HepG2 (cell line): ENCODE results near the gene UQCR10. TPM values are rescaled to one million over a fixed set of nuclear protein-coding genes. Genes with fewer than 3 reads are reported as not detected.
A peak's percentile ranks its signal among the peaks of the same experiment; 100 is the strongest.

Source experiments
- FOSL2 ChIP-seq: sonication (generic); formaldehyde crosslinking; IDR thresholded peaks from 2 replicates; pipeline ENCODE4 v1.4.0; 2020; ENCODE audit warnings: missing genetic modification reagents
- GABPB1 ChIP-seq: IDR thresholded peaks from 2 replicates; pipeline ENCODE4 v1.6.1; 2016; ENCODE audit warnings: mild to moderate bottlenecking, missing genetic modification reagents, moderate library complexity, missing compliant biosample characterization
- GZF1 ChIP-seq: sonication (generic); formaldehyde crosslinking; IDR thresholded peaks from 2 replicates; pipeline ENCODE4 v1.5.1; 2020; ENCODE audit warnings: mild to moderate bottlenecking, missing genetic modification reagents
- HDAC1 ChIP-seq: sonication (generic); formaldehyde crosslinking; IDR thresholded peaks from 2 replicates; pipeline ENCODE4 v1.5.1; 2020; ENCODE audit warnings: mild to moderate bottlenecking, missing genetic modification reagents
- KDM4B ChIP-seq: sonication (generic); formaldehyde crosslinking; IDR thresholded peaks from 2 replicates; pipeline ENCODE4 v1.4.0; 2020; ENCODE audit warnings: missing genetic modification reagents
- MBD4 ChIP-seq: IDR thresholded peaks from 2 replicates; pipeline ENCODE4 v1.6.1; 2012; ENCODE audit warnings: low read length, inconsistent platforms, borderline replicate concordance
- MEIS1 ChIP-seq: sonication (generic); formaldehyde crosslinking; IDR thresholded peaks from 2 replicates; pipeline ENCODE4 v1.9.0; 2021; ENCODE audit warnings: mild to moderate bottlenecking, missing genetic modification reagents, moderate library complexity, borderline replicate concordance
- MTA1 ChIP-seq: sonication (generic); formaldehyde crosslinking; IDR thresholded peaks from 2 replicates; pipeline ENCODE4 v1.4.0; 2020; ENCODE audit warnings: missing genetic modification reagents, mild to moderate bottlenecking, borderline replicate concordance
- PAF1 ChIP-seq: IDR thresholded peaks from 2 replicates; pipeline ENCODE4 v1.6.1; 2016; ENCODE audit warnings: missing genetic modification reagents, missing compliant biosample characterization
- SETDB1 ChIP-seq: sonication (generic); formaldehyde crosslinking; IDR thresholded peaks from 2 replicates; pipeline ENCODE4 v1.5.1; 2020; ENCODE audit warnings: missing genetic modification reagents, mild to moderate bottlenecking, borderline replicate concordance
- TCF7L2 ChIP-seq: IDR thresholded peaks from 2 replicates; pipeline ENCODE4 v1.6.1; 2011; ENCODE audit warnings: mild to moderate bottlenecking, low read depth, low read length, moderate library complexity
- ZNF224 ChIP-seq: sonication (generic); formaldehyde crosslinking; IDR thresholded peaks from 2 replicates; pipeline ENCODE4 v1.5.0; 2020; ENCODE audit warnings: mild to moderate bottlenecking, missing genetic modification reagents
- ZNF253 ChIP-seq: sonication (generic); formaldehyde crosslinking; IDR thresholded peaks from 2 replicates; pipeline ENCODE4 v1.8.0; 2022; ENCODE audit warnings: mild to moderate bottlenecking, missing genetic modification reagents, borderline replicate concordance
- ZNF33B ChIP-seq: sonication (generic); formaldehyde crosslinking; IDR thresholded peaks from 2 replicates; pipeline ENCODE4 v1.5.1; 2020; ENCODE audit warnings: mild to moderate bottlenecking, missing genetic modification reagents
- ZNF746 ChIP-seq: sonication (generic); formaldehyde crosslinking; IDR thresholded peaks from 2 replicates; pipeline ENCODE4 v1.8.0; 2022; ENCODE audit warnings: mild to moderate bottlenecking, missing genetic modification reagents
- ZNF749 ChIP-seq: sonication (generic); formaldehyde crosslinking; IDR thresholded peaks from 2 replicates; pipeline ENCODE4 v1.8.0; 2022; ENCODE audit warnings: mild to moderate bottlenecking, missing genetic modification reagents, moderate library complexity, borderline replicate concordance
- ZNF780A ChIP-seq: sonication (generic); formaldehyde crosslinking; IDR thresholded peaks from 2 replicates; pipeline ENCODE4 v1.8.0; 2022; ENCODE audit warnings: mild to moderate bottlenecking, missing genetic modification reagents, moderate library complexity
- polyA plus RNA-seq, 8 experiments: library from polyadenylated mRNA; depleted of rRNA in 3 of 8; stranded (reverse) in 7 of 8; unstranded in 1 of 8; fragments of >200 nt; fragmentation: Illumina TruSeq in 4 of 8; extraction: Trizol in 4 of 8; gene quantifications; 2 replicates each; pipeline versions ENCODE4 v1.2.1 to v1.2.3, GENCODE V29; 2011 to 2016; ENCODE audit warnings: low read depth in 4 of 8, missing spikeins in 1 of 8, mixed read lengths in 1 of 8; ENCODE audit not compliant: insufficient read depth in 1 of 8
- total RNA-seq, 5 experiments: library from RNA; depleted of rRNA; stranded (reverse); fragments of >200 nt; fragmentation: Illumina TruSeq; extraction: Trizol; gene quantifications; 2 replicates each; pipeline ENCODE4 v1.2.3, GENCODE V29; 2016; ENCODE audit warnings: low read depth in 1 of 5
- TF ChIP-seq, protein P1 (sequence below): IDR thresholded peaks from 2 replicates; pipeline ENCODE4 v1.6.1; 2016; ENCODE audit warnings: missing biosample characterization, missing genetic modification reagents, low read depth
- TF ChIP-seq, protein P2 (sequence below): sonication (generic); formaldehyde crosslinking; IDR thresholded peaks from 2 replicates; pipeline ENCODE4 v1.8.1; 2022; ENCODE audit warnings: low read depth, mild to moderate bottlenecking, missing genetic modification reagents
- TF ChIP-seq, protein P3 (sequence below): sonication (generic); formaldehyde crosslinking; IDR thresholded peaks from 2 replicates; pipeline ENCODE4 v1.4.0; 2020; ENCODE audit warnings: missing genetic modification reagents, mild to moderate bottlenecking, borderline replicate concordance
- TF ChIP-seq, protein P4 (sequence below): sonication (generic); formaldehyde crosslinking; IDR thresholded peaks from 2 replicates; pipeline ENCODE4 v1.4.0; 2020; ENCODE audit warnings: missing genetic modification reagents

The UQCR10 gene
- total and polyA plus RNA-seq, 2 of the 13 experiments (the other 11 are each of a cell fraction or from before 2014, with no cell fraction given): 225 to 232 TPM

DNA sequence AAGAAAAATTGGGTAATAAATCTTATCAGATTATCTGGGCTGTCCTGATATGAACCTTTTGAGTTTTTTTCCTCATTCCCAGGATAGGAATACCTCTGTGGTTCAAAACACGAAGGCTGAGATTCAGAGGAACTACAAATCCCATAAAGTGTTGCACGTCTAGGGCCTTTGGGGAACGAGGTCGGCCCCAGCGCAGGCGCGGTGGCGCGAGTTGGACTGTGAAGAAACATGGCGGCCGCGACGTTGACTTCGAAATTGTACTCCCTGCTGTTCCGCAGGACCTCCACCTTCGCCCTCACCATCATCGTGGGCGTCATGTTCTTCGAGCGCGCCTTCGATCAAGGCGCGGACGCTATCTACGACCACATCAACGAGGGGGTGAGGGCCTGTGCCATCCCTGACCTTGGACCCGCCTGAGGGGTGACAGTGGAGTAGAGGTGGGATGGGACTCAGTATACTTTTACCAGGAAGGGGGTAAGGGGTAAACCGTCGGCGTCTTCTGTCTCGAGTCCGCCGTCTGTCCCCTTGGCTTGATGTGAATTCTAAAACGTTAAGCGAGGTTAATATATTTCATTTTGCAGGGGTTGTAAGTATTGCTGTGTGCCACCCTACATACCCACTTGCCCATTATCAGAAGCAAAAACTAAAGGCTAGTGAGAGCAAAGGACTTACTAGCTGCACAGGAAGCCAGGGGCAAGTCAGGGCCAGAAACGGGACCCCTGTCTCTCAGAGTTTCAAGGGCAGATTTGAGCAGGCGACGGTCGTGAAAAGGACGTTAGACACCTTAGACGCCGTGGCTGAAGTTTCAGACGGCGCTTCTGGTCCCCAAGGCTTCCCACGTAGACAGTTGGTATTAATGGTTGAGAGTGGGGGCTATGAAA is at the start of gene UQCR10 (continued):
- no peak; the same call in 1 of the 2 replicates for TF ChIP-seq MTA1 (CRISPR knock-in tag)
- TF ChIP-seq, protein P1, sequence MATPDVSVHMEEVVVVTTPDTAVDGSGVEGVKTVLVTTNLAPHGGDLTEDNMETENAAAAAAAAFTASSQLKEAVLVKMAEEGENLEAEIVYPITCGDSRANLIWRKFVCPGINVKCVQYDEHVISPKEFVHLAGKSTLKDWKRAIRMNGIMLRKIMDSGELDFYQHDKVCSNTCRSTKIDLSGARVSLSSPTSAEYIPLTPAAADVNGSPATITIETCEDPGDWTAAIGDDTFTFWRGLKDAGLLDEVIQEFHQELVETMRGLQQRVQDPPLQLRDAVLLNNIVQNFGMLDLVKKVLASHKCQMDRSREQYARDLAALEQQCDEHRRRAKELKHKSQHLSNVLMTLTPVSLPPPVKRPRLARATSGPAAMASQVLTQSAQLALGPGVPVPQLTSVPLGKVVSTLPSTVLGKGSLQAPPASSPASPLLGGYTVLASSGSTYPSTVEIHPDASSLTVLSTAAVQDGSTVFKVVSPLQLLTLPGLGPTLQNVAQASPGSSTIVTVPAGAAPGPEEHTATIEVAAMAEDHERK: no peak
- no peak for TF ChIP-seq FOSL2
- TF ChIP-seq ZNF253 (CRISPR knock-in tag): no peak
- no peak for TF ChIP-seq ZNF780A (CRISPR knock-in tag)
- TF ChIP-seq ZNF33B: no peak
- TF ChIP-seq MBD4: no peak
- TF ChIP-seq, protein P2, sequence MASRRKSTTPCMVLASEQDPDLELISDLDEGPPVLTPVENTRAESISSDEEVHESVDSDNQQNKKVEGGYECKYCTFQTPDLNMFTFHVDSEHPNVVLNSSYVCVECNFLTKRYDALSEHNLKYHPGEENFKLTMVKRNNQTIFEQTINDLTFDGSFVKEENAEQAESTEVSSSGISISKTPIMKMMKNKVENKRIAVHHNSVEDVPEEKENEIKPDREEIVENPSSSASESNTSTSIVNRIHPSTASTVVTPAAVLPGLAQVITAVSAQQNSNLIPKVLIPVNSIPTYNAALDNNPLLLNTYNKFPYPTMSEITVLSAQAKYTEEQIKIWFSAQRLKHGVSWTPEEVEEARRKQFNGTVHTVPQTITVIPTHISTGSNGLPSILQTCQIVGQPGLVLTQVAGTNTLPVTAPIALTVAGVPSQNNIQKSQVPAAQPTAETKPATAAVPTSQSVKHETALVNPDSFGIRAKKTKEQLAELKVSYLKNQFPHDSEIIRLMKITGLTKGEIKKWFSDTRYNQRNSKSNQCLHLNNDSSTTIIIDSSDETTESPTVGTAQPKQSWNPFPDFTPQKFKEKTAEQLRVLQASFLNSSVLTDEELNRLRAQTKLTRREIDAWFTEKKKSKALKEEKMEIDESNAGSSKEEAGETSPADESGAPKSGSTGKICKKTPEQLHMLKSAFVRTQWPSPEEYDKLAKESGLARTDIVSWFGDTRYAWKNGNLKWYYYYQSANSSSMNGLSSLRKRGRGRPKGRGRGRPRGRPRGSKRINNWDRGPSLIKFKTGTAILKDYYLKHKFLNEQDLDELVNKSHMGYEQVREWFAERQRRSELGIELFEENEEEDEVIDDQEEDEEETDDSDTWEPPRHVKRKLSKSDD (CRISPR knock-in tag): 0 out of 2 replicates have a peak, but pooled peaks have one; percentile 74
- no peak for TF ChIP-seq ZNF224 (CRISPR knock-in tag)
- TF ChIP-seq, protein P3, sequence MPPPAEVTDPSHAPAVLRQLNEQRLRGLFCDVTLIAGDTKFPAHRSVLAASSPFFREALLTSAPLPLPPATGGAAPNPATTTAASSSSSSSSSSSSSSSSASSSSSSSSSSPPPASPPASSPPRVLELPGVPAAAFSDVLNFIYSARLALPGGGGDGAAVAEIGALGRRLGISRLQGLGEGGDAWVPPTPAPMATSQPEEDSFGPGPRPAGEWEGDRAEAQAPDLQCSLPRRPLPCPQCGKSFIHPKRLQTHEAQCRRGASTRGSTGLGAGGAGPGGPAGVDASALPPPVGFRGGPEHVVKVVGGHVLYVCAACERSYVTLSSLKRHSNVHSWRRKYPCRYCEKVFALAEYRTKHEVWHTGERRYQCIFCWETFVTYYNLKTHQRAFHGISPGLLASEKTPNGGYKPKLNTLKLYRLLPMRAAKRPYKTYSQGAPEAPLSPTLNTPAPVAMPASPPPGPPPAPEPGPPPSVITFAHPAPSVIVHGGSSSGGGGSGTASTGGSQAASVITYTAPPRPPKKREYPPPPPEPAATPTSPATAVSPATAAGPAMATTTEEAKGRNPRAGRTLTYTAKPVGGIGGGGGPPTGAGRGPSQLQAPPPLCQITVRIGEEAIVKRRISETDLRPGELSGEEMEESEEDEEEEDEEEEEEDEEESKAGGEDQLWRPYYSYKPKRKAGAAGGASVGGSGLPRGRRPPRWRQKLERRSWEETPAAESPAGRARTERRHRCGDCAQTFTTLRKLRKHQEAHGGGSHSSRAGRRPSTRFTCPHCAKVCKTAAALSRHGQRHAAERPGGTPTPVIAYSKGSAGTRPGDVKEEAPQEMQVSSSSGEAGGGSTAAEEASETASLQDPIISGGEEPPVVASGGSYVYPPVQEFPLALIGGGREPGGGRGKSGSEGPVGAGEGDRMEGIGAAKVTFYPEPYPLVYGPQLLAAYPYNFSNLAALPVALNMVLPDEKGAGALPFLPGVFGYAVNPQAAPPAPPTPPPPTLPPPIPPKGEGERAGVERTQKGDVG: 0 out of 2 replicates have a peak, but pooled peaks have one; percentile 42
- TF ChIP-seq, protein P4, sequence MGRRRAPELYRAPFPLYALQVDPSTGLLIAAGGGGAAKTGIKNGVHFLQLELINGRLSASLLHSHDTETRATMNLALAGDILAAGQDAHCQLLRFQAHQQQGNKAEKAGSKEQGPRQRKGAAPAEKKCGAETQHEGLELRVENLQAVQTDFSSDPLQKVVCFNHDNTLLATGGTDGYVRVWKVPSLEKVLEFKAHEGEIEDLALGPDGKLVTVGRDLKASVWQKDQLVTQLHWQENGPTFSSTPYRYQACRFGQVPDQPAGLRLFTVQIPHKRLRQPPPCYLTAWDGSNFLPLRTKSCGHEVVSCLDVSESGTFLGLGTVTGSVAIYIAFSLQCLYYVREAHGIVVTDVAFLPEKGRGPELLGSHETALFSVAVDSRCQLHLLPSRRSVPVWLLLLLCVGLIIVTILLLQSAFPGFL: no peak
- no peak for TF ChIP-seq ZNF749 (CRISPR knock-in tag)
- TF ChIP-seq HDAC1 (CRISPR knock-in tag): no peak
- TF ChIP-seq GABPB1 (CRISPR knock-in tag): peak; percentile 34
- TF ChIP-seq KDM4B (CRISPR knock-in tag): no peak
- TF ChIP-seq TCF7L2: no peak
- no peak; the same call in 1 of the 2 replicates for TF ChIP-seq MEIS1 (CRISPR knock-in tag)
- no peak for TF ChIP-seq PAF1
- TF ChIP-seq GZF1 (CRISPR knock-in tag): no peak
- TF ChIP-seq ZNF746 (CRISPR knock-in tag): peak; percentile 33; the same call in 1 of the 2 replicates
- TF ChIP-seq SETDB1: no peak
